GM12891 (cell line): ENCODE measurements around the gene VEGFD.

ENCODE experiments used
- POLR2A ChIP-seq: IDR thresholded peaks from 2 replicates; pipeline ENCODE4 v1.6.1; 2011; ENCODE audit warnings: low read depth, low read length, control low read depth
- POLR2AphosphoS5 ChIP-seq: IDR thresholded peaks from 2 replicates; pipeline ENCODE4 v1.6.1; 2011; ENCODE audit warnings: low read depth, low read length, control low read depth

DNA sequence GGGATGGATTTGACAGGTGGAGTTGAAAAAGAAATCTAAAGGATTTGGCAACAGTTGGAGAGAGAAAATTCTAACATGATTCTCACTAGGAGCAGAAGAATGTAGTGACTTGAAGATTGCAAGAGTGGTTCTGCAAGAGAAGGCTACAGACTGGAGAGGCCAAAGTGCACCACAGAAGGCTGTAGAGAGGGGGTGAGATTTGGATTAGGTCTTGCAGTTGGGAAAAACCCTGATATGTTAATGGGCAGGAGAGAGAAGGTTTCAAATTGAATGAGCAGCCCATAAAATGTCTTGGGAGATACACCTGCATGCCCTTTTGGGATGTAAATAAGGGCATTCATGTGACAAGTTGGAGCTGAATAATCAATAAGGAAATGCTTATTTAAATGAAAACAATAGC is 14.7 kb upstream of the VEGFD start:
- no peak for TF ChIP-seq POLR2A
- no peak for TF ChIP-seq POLR2AphosphoS5
